ENCODE results near the gene GLI2. TPM values are rescaled to one million over a fixed set of nuclear protein-coding genes. Genes with fewer than 3 reads are reported as not detected.

GLI2 gene
- total RNA-seq, 6 donors from 2014 or later = 0.61 to 8.8 (median 3.3) TPM

DNA sequence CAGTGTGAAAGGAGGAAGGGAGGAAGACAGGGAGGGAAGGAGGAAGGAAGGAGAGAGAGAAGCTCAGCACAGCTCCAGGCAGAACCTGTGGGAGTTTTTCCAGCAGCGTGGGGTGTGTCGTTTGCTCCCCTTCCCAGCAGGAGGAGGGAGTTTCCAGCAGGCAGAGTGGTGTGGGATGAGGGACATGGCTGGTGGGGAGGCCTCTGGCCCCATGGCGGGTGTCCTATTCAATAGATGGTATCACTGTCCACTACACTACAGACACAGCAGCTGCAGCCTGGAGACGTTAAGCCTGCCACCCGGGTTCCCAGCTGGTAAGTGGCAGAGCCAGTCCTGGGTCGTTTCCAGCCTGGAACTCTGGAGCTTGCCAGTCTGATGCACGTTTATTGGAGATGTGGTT is 44.7 kb downstream of the GLI2 start:
- ATAC-seq (ENCODE audit: low FRiP score in 2 of 2) (peak in 1 of 2 donors; percentile 8), DNase-seq (no peak)
- Histone ChIP-seq H3K4me1 (peaks cover 7 to 12% (median 9%) of the 10 kb centered on the region in 4 donors), H3K4me3 (no peak overlapping the region), H3K27ac (no peak overlapping the region), H3K36me3 (no peaks in the 10 kb centered on the region), H3K27me3 (no peaks in the 10 kb centered on the region), H3K9me3 (no peaks in the 10 kb centered on the region)
- 43 to 51% methylated on average over 3 to 7 of the region's 7 CpGs for WGBS, 2 donors
- TF ChIP-seq POLR2AphosphoS5 (IDR thresholded peaks at IDR 0.05) = no peak
- no peak for TF ChIP-seq CTCF (IDR thresholded peaks at IDR 0.05)
- TF ChIP-seq EP300 (IDR thresholded peaks at IDR 0.05) = no peak
- no peak for TF ChIP-seq POLR2A (IDR thresholded peaks at IDR 0.05)

GRCh38 chr2:120783371-120783791 is 47.7 kb downstream of the GLI2 start:
- TF ChIP-seq EP300 (IDR thresholded peaks at IDR 0.05) (no peak), CTCF (IDR thresholded peaks at IDR 0.05) (no peak), POLR2A (IDR thresholded peaks at IDR 0.05) (no peak), POLR2AphosphoS5 (IDR thresholded peaks at IDR 0.05) (no peak)
- WGBS, 2 donors = 6 to 9% methylated on average over 8 to 9 of the region's 9 CpGs
- no peak for DNase-seq

DNA sequence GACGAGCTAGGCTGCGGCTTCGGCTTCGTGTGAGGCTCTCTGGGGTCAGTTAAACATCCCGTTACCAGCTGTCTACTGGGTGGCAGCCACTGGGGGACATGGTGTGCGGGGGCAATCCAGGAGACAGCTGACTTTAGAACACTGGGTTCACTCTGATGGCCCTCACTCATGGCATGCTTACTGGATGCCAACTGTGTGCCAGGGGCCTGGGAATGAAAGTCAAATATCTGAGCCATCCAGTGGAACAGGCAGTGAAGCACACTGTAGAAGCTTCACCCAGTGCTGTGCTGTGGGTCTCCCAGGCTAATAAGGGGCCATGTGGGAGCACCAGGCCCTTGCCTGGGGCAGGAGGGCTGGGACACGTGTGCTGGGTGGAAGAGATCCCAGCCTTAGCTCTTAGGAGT is 48.3 kb downstream of the GLI2 start:
- Histone ChIP-seq H3K4me1 (peaks cover 7 to 12% (median 9%) of the 10 kb centered on the region in 4 donors), H3K36me3 (no peaks in the 10 kb centered on the region), H3K9me3 (no peaks in the 10 kb centered on the region), H3K27me3 (no peaks in the 10 kb centered on the region), H3K4me3 (no peak overlapping the region), H3K27ac (no peak overlapping the region)
- DNase-seq (no peak), ATAC-seq (ENCODE audit: low FRiP score in 2 of 2) (no peak)
- WGBS, 2 donors = 76 to 77% methylated on average over 1 to 7 of the region's 7 CpGs
- TF ChIP-seq EP300 (IDR thresholded peaks at IDR 0.05) = no peak
- no peak for TF ChIP-seq CTCF (IDR thresholded peaks at IDR 0.05)
- no peak for TF ChIP-seq POLR2AphosphoS5 (IDR thresholded peaks at IDR 0.05)
- no peak for TF ChIP-seq POLR2A (IDR thresholded peaks at IDR 0.05)

More at GRCh38 chr2:120783371-120783791, 47.7 kb downstream of the GLI2 start:
- peak in 1 of 2 donors; percentile 8 for ATAC-seq (ENCODE audit: low FRiP score in 2 of 2)
- no peaks in the 10 kb centered on the region for H3K9me3 ChIP-seq
- no peak overlapping the region for H3K27ac ChIP-seq
- H3K27me3 ChIP-seq = no peaks in the 10 kb centered on the region
- H3K36me3 ChIP-seq = no peaks in the 10 kb centered on the region
- peaks cover 7 to 12% (median 9%) of the 10 kb centered on the region in 4 donors for H3K4me1 ChIP-seq
- no peak overlapping the region for H3K4me3 ChIP-seq

Data from upper lobe of left lung (tissue), 6 donors.